Parathyroid adenoma (tissue), 2 donors: Measurements from ENCODE around the gene TLK2.
"Not testable (repeated sequence)": the region's sequence is repeated elsewhere in the genome, so short reads cannot be mapped to it uniquely, and the experiment has no call there.

Experiments used
- H2AFZ ChIP-seq: fragments of 300-600 bp; sonication (generic); one replicate; pipeline ENCODE4 v1.7.0; 2017; ENCODE audit warnings: antibody characterized with exemption, mild to moderate bottlenecking
- H3K27ac ChIP-seq: fragments of 300-600 bp; sonication (generic); one replicate; pipeline ENCODE4 v1.7.0; 2017
- H3K27me3 ChIP-seq: fragments of 300-600 bp; sonication (generic); one replicate; pipeline ENCODE4 v1.7.0; 2017; ENCODE audit warnings: low read length; ENCODE audit not compliant: control insufficient read depth, insufficient read depth
- H3K36me3 ChIP-seq: fragments of 300-600 bp; sonication (generic); one replicate; pipeline ENCODE4 v1.7.0; 2017; ENCODE audit warnings: low read length; ENCODE audit not compliant: control insufficient read depth, insufficient read depth
- H3K4me1 ChIP-seq: fragments of 300-600 bp; sonication (generic); one replicate; pipeline ENCODE4 v1.7.0; 2017; ENCODE audit warnings: control low read depth
- H3K4me2 ChIP-seq: fragments of 300-600 bp; sonication (generic); one replicate; pipeline ENCODE4 v1.7.0; 2017; ENCODE audit warnings: low read length
- H3K4me3 ChIP-seq: fragments of 300-600 bp; sonication (generic); one replicate; pipeline ENCODE4 v1.7.0; 2017; ENCODE audit warnings: low read depth, low read length
- H3K79me2 ChIP-seq: fragments of 300-600 bp; sonication (generic); one replicate; pipeline ENCODE4 v1.7.0; 2017; ENCODE audit warnings: control low read depth
- H3K9ac ChIP-seq: fragments of 300-600 bp; sonication (generic); one replicate; pipeline ENCODE4 v1.7.0; 2017; ENCODE audit warnings: mild to moderate bottlenecking
- H3K9me3 ChIP-seq: fragments of 300-600 bp; sonication (generic); one replicate; pipeline ENCODE4 v1.7.0; 2017; ENCODE audit warnings: low read length; ENCODE audit not compliant: control insufficient read depth
- CTCF ChIP-seq: fragments of 300-600 bp; sonication (generic); IDR thresholded peaks from one replicate; pipeline ENCODE4 v1.7.0; 2017; ENCODE audit warnings: antibody characterized with exemption, mild to moderate bottlenecking
- donor health status: primary hyperparathyroidism.

Gene TLK2

GRCh38 chr17:62478424-62478879 lies at the start of gene TLK2:
TSS of gene TLK2 (plus strand) at chr17:62478825. CDS start at chr17:62481126, 2,301 bp downstream.
- peak within 1 kb of the TSS; percentile 82 for H2AFZ ChIP-seq
- peak within 1 kb of the TSS; percentile 63 for H3K4me3 ChIP-seq
- no peaks in the 10 kb centered on the region for H3K9me3 ChIP-seq
- H3K4me1 ChIP-seq, result no peaks in the 10 kb centered on the region
- H3K27ac ChIP-seq, result peak within 1 kb of the TSS; percentile 86
- peaks cover 17% of the 10 kb centered on the region for H3K79me2 ChIP-seq
- TF ChIP-seq CTCF, result no peak
- no peaks in the 10 kb centered on the region for H3K36me3 ChIP-seq
- peak within 1 kb of the TSS; percentile 83 for H3K4me2 ChIP-seq
- peak within 1 kb of the TSS; percentile 77 for H3K9ac ChIP-seq
- no peaks in the 10 kb centered on the region for H3K27me3 ChIP-seq

GRCh38 chr17:62435251-62435650 lies 43.4 kb upstream of the TLK2 start:
- not testable (repeated sequence) for H3K4me3 ChIP-seq, H3K79me2 ChIP-seq, H3K4me2 ChIP-seq, H3K9me3 ChIP-seq, H3K4me1 ChIP-seq, H3K9ac ChIP-seq, H3K27me3 ChIP-seq, H3K27ac ChIP-seq, H3K36me3 ChIP-seq, H2AFZ ChIP-seq

- H3K9me3 ChIP-seq, H3K27me3 ChIP-seq, H2AFZ ChIP-seq, H3K27ac ChIP-seq, H3K36me3 ChIP-seq, H3K9ac ChIP-seq, H3K4me2 ChIP-seq, H3K4me3 ChIP-seq, H3K4me1 ChIP-seq, H3K79me2 ChIP-seq: not testable (repeated sequence)
Observed at GRCh38 chr17:62441181-62441580, 37.4 kb upstream of the TLK2 start.

GRCh38 chr17:62444063-62444462 lies 34.6 kb upstream of the TLK2 start:
- H3K27ac ChIP-seq, result no peak overlapping the region
- H3K4me2 ChIP-seq, result no peak overlapping the region
- H3K27me3 ChIP-seq, result no peaks in the 10 kb centered on the region
- H3K79me2 ChIP-seq, result no peaks in the 10 kb centered on the region
- no peak overlapping the region for H2AFZ ChIP-seq
- no peaks in the 10 kb centered on the region for H3K4me1 ChIP-seq
- no peak overlapping the region for H3K4me3 ChIP-seq
- H3K9ac ChIP-seq, result no peak overlapping the region
- H3K9me3 ChIP-seq, result no peaks in the 10 kb centered on the region
- TF ChIP-seq CTCF, result no peak
- H3K36me3 ChIP-seq, result no peaks in the 10 kb centered on the region

GRCh38 chr17:62445791-62446190 lies 32.8 kb upstream of the TLK2 start:
- H2AFZ ChIP-seq, H3K4me1 ChIP-seq: not testable (repeated sequence)

GRCh38 chr17:62452195-62452594 lies 26.4 kb upstream of the TLK2 start:
- H3K4me3 ChIP-seq, H2AFZ ChIP-seq, H3K79me2 ChIP-seq, H3K27ac ChIP-seq, H3K36me3 ChIP-seq, H3K4me1 ChIP-seq, H3K9ac ChIP-seq, H3K4me2 ChIP-seq, H3K27me3 ChIP-seq, H3K9me3 ChIP-seq: not testable (repeated sequence)

More at GRCh38 chr17:62445791-62446190, 32.8 kb upstream of the TLK2 start:
- H3K4me2 ChIP-seq, H3K79me2 ChIP-seq, H3K9ac ChIP-seq, H3K4me3 ChIP-seq, H3K27me3 ChIP-seq, H3K36me3 ChIP-seq, H3K9me3 ChIP-seq, H3K27ac ChIP-seq: not testable (repeated sequence)

- H3K27me3 ChIP-seq, H3K79me2 ChIP-seq, H3K27ac ChIP-seq: not testable (repeated sequence)
Observed at GRCh38 chr17:62453041-62453440, 25.6 kb upstream of the TLK2 start.

GRCh38 chr17:62453656-62454055 lies 25.0 kb upstream of the TLK2 start:
- not testable (repeated sequence) for H2AFZ ChIP-seq, H3K36me3 ChIP-seq, H3K9ac ChIP-seq, H3K27ac ChIP-seq, H3K79me2 ChIP-seq, H3K4me1 ChIP-seq, H3K4me3 ChIP-seq, H3K27me3 ChIP-seq, H3K9me3 ChIP-seq, H3K4me2 ChIP-seq

More at GRCh38 chr17:62453041-62453440, 25.6 kb upstream of the TLK2 start:
- H3K9ac ChIP-seq, H3K4me2 ChIP-seq, H3K4me1 ChIP-seq, H3K9me3 ChIP-seq, H3K4me3 ChIP-seq, H2AFZ ChIP-seq, H3K36me3 ChIP-seq: not testable (repeated sequence)

- H3K27me3 ChIP-seq, H3K79me2 ChIP-seq, H3K4me3 ChIP-seq, H3K9ac ChIP-seq, H3K4me1 ChIP-seq, H3K36me3 ChIP-seq, H3K27ac ChIP-seq, H3K9me3 ChIP-seq, H2AFZ ChIP-seq, H3K4me2 ChIP-seq: not testable (repeated sequence)
Observed at GRCh38 chr17:62454111-62454510, 24.5 kb upstream of the TLK2 start.
